BJ (cell line): ENCODE measurements around the gene CORO2A. TPM values are rescaled to one million over a fixed set of nuclear protein-coding genes. Genes with fewer than 3 reads are reported as not detected.
"Not testable (repeated sequence)": the region's sequence is repeated elsewhere in the genome, so short reads cannot be mapped to it uniquely, and the experiment has no call there.

Experiments
- CTCF ChIA-PET: fragments of 350-600 bp; formaldehyde crosslinking; extraction: SDS; loops from one replicate; lab custom pipeline; 2021; ENCODE audit warnings: antibody characterized with exemption, inconsistent platforms; lab: Yijun Ruan, JAX
- POLR2A ChIA-PET: fragments of 300-600 bp; sonication (Branson Sonifier 250); formaldehyde crosslinking; extraction: SDS; loops from one replicate; lab custom pipeline; 2021; ENCODE audit warnings: antibody characterized with exemption; lab: Charles Lee
- DNase-seq: peaks from one replicate; pipeline ENCODE4 v3.0.0-alpha.2; 2011; ENCODE audit warnings: low read depth
- H3K27me3 ChIP-seq: 2 replicates; pipeline ENCODE4 v1.6.0; 2011; ENCODE audit warnings: low read length; ENCODE audit not compliant: control insufficient read depth, insufficient read depth
- H3K36me3 ChIP-seq: 2 replicates; pipeline ENCODE4 v1.5.1; 2011; ENCODE audit warnings: low read length; ENCODE audit not compliant: control insufficient read depth, insufficient read depth
- H3K4me3 ChIP-seq: 2 replicates; pipeline ENCODE4 v1.5.1; 2011; ENCODE audit warnings: low read depth, mild to moderate bottlenecking, control low read depth, low read length
- CTCF ChIP-seq: IDR thresholded peaks from 2 replicates; pipeline ENCODE4 v1.5.1; 2011; ENCODE audit warnings: low read depth, mild to moderate bottlenecking, control low read depth, inconsistent platforms, low read length, moderate library complexity; ENCODE audit not compliant: insufficient read depth
- polyA plus RNA-seq: library from polyadenylated mRNA; depleted of rRNA; stranded (reverse); fragments of >200 nt; gene quantifications from 2 replicates; pipeline ENCODE4 v1.2.3, GENCODE V29; 2011

Gene CORO2A
- polyA plus RNA-seq, 1 experiment = 1.5 TPM

- H3K36me3 ChIP-seq = no peaks in the 10 kb centered on the region
- no peaks in the 10 kb centered on the region; the same call in 1 of the 2 replicates for H3K27me3 ChIP-seq
- no peak for DNase-seq
- ChIA-PET CTCF (no interaction called here), POLR2A (no interaction called here)
- no peak for TF ChIP-seq CTCF
- no peak overlapping the region for H3K4me3 ChIP-seq
Observed at GRCh38 chr9:98132158-98132557, 60.3 kb downstream of the CORO2A start.

DNA sequence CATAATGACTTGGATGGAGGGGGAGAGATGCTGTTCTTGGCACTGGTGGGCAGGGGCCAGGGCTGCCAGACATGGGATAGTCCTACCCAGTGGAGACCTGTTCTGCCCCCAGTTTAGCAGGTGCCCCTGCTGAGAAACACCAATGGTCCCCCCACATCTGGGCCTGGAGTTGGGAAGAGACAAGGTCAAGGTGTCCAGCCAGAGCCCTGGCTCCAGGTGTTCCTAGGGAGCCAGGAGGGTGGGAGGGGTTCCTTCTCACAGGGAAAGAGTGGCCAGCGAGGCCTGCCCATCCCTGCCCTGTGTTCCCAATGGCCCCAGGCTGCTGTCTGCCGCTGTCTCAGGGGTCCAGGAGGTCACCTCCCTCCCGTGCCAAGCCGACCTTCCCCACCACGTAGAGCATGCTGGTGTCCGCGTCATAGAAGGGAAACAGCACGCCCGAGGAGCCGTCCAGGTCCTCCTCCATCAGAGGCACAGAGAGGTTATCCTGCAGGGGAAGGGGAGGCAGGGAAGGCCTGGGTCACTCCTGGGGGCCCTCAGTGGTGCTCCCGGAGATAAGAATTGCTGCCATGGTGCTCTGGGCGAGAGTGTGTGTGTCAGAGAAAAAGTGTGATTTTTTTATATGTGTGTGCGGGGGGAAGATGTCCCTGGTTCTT is 61.7 kb downstream of the CORO2A start:
- no peak for DNase-seq
- POLR2A ChIA-PET = no interaction called here
- CTCF ChIA-PET = no interaction called here

GRCh38 chr9:98130060-98130459 is 62.4 kb downstream of the CORO2A start:
- H3K4me3 ChIP-seq, H3K36me3 ChIP-seq, CTCF ChIA-PET, H3K27me3 ChIP-seq, POLR2A ChIA-PET, DNase-seq: not testable (repeated sequence)

More for the DNA sequence above, 61.7 kb downstream of the CORO2A start:
- Histone ChIP-seq H3K36me3 (no peaks in the 10 kb centered on the region), H3K27me3 (no peaks in the 10 kb centered on the region), H3K4me3 (no peak overlapping the region)
- TF ChIP-seq CTCF = no peak

GRCh38 chr9:98129451-98129881 is 63.0 kb downstream of the CORO2A start:
- CTCF ChIA-PET = no interaction called here
- POLR2A ChIA-PET = no interaction called here

DNA sequence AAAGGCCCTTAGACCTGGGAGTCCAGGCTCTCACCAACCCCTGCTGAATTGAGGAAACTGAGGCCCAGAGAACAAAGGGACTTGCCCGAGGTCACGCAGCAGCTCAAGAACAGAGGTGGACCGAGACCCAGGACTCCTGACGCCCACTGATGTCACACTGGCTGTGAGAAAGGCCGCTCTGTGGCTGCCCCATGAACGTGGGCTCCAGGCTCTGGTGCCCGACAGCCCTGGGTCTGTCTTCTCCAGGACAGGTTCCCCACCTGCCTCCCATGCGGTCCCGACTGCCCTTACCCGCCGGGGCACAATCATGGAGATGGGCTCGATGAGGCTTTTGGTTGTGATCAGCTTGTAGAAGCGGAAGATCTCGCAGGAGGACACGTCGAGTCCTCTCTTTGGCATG is 64.1 kb downstream of the CORO2A start:
- H3K4me3 ChIP-seq = no peak overlapping the region
- no peak for DNase-seq
- H3K36me3 ChIP-seq = no peaks in the 10 kb centered on the region
- no peak for TF ChIP-seq CTCF
- ChIA-PET CTCF (interaction anchor here (1.3 kb wide), 1 partner anchor 9 kb away, joined by 5 read pairs; the partner anchor contains the start of gene TRIM14), POLR2A (no interaction called here)
- H3K27me3 ChIP-seq = no peaks in the 10 kb centered on the region

More at GRCh38 chr9:98129451-98129881, 63.0 kb downstream of the CORO2A start:
- no peak for TF ChIP-seq CTCF
- Histone ChIP-seq H3K36me3 (no peaks in the 10 kb centered on the region), H3K4me3 (no peak overlapping the region), H3K27me3 (no peaks in the 10 kb centered on the region)
- DNase-seq = no peak

DNA sequence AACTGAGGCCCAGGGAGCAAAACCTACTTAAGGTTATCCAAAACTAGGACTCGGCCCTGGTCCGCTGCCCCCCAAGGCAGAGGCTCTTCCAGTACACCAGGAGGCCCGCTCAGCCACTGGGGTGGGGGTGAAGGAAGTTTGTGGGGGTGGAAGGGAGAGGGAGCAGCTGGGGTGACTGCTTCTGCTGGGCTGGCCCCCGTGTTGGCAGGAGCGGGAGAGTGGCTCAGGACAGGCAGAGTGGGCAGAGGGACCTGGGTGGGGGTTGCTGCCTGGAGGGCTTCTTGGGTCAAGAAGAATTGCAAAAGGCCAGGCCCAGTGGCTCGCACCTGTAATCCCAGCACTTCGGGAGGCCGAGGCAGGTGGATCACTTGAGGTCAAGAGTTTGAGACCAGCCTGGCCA is 65.2 kb downstream of the CORO2A start:
- no peaks in the 10 kb centered on the region for H3K27me3 ChIP-seq
- no peak for TF ChIP-seq CTCF
- H3K36me3 ChIP-seq = no peaks in the 10 kb centered on the region
- ChIA-PET CTCF (no interaction called here), POLR2A (interaction anchor here (0.5 kb wide), 1 partner anchor 21 kb away, joined by 3 read pairs; no protein-coding TSS in a partner anchor)
- no peak for DNase-seq
- no peak overlapping the region for H3K4me3 ChIP-seq
